ENCODE measurements around the gene XIAP. TPM values are rescaled to one million over a fixed set of nuclear protein-coding genes. Genes with fewer than 3 reads are reported as not detected.

The XIAP gene
- total and polyA plus RNA-seq, 2 experiments from 2014 or later: 12.8 to 25.5 TPM

DNA sequence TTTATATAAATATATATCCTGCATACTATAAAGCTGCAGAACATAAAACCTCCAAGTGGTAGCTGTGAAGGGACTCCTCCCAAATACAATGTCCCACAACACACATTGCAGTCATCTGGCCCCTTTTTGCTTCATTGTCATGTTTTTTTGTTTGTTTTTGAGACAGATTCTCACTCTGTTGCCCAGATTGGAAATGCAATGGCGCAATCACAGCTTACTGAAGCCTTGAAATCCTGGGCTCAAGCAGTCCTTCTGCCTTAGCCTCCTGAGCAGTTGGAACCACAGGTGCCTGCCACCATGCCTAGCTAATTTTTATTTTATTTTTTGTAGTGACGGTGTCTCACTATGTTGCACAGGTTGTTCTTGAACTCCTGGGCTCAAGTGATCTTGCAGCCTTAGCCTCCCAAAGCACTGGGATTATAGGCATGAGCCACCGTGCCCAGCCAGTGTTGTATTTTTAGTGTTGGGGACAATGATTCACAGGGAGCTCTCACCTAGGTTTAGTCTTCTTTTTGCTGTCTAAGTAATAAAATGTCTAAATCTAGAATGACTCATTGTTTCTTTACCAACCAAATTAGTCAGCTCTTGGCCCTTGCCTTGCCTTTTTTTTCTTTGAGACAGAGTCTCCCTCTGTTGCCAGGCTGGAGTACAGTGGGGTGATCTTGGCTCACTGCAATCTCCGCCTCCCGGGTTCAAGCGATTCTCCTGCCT lies 24.0 kb upstream of the XIAP start:
- Mint-ChIP-seq H3K27ac (no peak overlapping the region), H3K4me1 (no peaks in the 10 kb centered on the region), H3K4me3 (no peak overlapping the region), H3K27me3 (ENCODE audit: insufficient read depth, low read depth, poor library complexity) (no peaks in the 10 kb centered on the region), H3K36me3 (ENCODE audit: low read depth) (no peaks in the 10 kb centered on the region), H3K9me3 (no peaks in the 10 kb centered on the region; the same call in 2 of the 3 replicates)
- H4K20me1 ChIP-seq (replicated peaks; ENCODE audit: insufficient read depth): no peaks in the 10 kb centered on the region
- H3K36me3 ChIP-seq (ENCODE audit: insufficient read depth): no peaks in the 10 kb centered on the region
- no peaks in the 10 kb centered on the region for H3K79me2 ChIP-seq (replicated peaks; ENCODE audit: insufficient read depth)
- ATAC-seq (no peak), DNase-seq (ENCODE audit: low spot score) (no peak)
- H2AFZ ChIP-seq: no peak overlapping the region
- H3K27me3 ChIP-seq (ENCODE audit: insufficient read depth): no peaks in the 10 kb centered on the region
- no peak overlapping the region for H3K27ac ChIP-seq (ENCODE audit: low read depth)
- H3K4me1 ChIP-seq (ENCODE audit: insufficient read depth): no peaks in the 10 kb centered on the region
- TF ChIP-seq CREB1 (CRISPR knock-in tag; IDR thresholded peaks at IDR 0.05; ENCODE audit: low read depth) (no peak), EZH2 (IDR thresholded peaks at IDR 0.05; ENCODE audit: low read depth, unreplicated experiment) (no peak), JUNB (IDR thresholded peaks at IDR 0.05; ENCODE audit: unreplicated experiment) (no peak), CTCF (conservative IDR thresholded peaks at IDR 0.05; ENCODE audit: low read depth in 2 of 2) (no peak), POLR2AphosphoS5 (IDR thresholded peaks at IDR 0.05; ENCODE audit: low read depth) (no peak), ZNF331 (CRISPR knock-in tag; IDR thresholded peaks at IDR 0.05; ENCODE audit: low read depth) (no peak), ZNF114 (CRISPR knock-in tag; IDR thresholded peaks at IDR 0.05) (no peak), REST (IDR thresholded peaks at IDR 0.05; ENCODE audit: unreplicated experiment) (no peak), EZH2phosphoT487 (IDR thresholded peaks at IDR 0.05; ENCODE audit: unreplicated experiment) (no peak), NANOG (IDR thresholded peaks at IDR 0.05; ENCODE audit: borderline replicate concordance) (no peak)
- TF ChIP-seq, protein P1, sequence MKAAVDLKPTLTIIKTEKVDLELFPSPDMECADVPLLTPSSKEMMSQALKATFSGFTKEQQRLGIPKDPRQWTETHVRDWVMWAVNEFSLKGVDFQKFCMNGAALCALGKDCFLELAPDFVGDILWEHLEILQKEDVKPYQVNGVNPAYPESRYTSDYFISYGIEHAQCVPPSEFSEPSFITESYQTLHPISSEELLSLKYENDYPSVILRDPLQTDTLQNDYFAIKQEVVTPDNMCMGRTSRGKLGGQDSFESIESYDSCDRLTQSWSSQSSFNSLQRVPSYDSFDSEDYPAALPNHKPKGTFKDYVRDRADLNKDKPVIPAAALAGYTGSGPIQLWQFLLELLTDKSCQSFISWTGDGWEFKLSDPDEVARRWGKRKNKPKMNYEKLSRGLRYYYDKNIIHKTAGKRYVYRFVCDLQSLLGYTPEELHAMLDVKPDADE (IDR thresholded peaks at IDR 0.05): no peak
- TF ChIP-seq, protein P2, sequence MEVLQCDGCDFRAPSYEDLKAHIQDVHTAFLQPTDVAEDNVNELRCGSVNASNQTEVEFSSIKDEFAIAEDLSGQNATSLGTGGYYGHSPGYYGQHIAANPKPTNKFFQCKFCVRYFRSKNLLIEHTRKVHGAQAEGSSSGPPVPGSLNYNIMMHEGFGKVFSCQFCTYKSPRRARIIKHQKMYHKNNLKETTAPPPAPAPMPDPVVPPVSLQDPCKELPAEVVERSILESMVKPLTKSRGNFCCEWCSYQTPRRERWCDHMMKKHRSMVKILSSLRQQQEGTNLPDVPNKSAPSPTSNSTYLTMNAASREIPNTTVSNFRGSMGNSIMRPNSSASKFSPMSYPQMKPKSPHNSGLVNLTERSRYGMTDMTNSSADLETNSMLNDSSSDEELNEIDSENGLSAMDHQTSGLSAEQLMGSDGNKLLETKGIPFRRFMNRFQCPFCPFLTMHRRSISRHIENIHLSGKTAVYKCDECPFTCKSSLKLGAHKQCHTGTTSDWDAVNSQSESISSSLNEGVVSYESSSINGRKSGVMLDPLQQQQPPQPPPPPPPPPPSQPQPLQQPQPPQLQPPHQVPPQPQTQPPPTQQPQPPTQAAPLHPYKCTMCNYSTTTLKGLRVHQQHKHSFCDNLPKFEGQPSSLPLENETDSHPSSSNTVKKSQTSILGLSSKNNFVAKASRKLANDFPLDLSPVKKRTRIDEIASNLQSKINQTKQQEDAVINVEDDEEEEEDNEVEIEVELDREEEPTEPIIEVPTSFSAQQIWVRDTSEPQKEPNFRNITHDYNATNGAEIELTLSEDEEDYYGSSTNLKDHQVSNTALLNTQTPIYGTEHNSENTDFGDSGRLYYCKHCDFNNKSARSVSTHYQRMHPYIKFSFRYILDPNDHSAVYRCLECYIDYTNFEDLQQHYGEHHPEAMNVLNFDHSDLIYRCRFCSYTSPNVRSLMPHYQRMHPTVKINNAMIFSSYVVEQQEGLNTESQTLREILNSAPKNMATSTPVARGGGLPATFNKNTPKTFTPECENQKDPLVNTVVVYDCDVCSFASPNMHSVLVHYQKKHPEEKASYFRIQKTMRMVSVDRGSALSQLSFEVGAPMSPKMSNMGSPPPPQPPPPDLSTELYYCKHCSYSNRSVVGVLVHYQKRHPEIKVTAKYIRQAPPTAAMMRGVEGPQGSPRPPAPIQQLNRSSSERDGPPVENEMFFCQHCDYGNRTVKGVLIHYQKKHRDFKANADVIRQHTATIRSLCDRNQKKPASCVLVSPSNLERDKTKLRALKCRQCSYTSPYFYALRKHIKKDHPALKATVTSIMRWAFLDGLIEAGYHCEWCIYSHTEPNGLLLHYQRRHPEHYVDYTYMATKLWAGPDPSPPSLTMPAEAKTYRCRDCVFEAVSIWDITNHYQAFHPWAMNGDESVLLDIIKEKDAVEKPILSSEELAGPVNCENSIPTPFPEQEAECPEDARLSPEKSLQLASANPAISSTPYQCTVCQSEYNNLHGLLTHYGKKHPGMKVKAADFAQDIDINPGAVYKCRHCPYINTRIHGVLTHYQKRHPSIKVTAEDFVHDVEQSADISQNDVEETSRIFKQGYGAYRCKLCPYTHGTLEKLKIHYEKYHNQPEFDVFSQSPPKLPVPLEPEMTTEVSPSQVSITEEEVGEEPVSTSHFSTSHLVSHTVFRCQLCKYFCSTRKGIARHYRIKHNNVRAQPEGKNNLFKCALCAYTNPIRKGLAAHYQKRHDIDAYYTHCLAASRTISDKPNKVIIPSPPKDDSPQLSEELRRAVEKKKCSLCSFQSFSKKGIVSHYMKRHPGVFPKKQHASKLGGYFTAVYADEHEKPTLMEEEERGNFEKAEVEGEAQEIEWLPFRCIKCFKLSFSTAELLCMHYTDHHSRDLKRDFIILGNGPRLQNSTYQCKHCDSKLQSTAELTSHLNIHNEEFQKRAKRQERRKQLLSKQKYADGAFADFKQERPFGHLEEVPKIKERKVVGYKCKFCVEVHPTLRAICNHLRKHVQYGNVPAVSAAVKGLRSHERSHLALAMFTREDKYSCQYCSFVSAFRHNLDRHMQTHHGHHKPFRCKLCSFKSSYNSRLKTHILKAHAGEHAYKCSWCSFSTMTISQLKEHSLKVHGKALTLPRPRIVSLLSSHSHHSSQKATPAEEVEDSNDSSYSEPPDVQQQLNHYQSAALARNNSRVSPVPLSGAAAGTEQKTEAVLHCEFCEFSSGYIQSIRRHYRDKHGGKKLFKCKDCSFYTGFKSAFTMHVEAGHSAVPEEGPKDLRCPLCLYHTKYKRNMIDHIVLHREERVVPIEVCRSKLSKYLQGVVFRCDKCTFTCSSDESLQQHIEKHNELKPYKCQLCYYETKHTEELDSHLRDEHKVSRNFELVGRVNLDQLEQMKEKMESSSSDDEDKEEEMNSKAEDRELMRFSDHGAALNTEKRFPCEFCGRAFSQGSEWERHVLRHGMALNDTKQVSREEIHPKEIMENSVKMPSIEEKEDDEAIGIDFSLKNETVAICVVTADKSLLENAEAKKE (CRISPR knock-in tag; IDR thresholded peaks at IDR 0.05): no peak
- no peak overlapping the region for H3K4me2 ChIP-seq
- no peaks in the 10 kb centered on the region for H3F3A ChIP-seq (replicated peaks; ENCODE audit: low read depth)
- H3K4me3 ChIP-seq: no peak overlapping the region
- H3K9me2 ChIP-seq (ENCODE audit: insufficient read depth): no peaks in the 10 kb centered on the region
